ENCODE results near the gene WNT7A.
"Not testable (repeated sequence)": the region's sequence is repeated elsewhere in the genome, so short reads cannot be mapped to it uniquely, and the experiment has no call there.

Gene WNT7A

DNA sequence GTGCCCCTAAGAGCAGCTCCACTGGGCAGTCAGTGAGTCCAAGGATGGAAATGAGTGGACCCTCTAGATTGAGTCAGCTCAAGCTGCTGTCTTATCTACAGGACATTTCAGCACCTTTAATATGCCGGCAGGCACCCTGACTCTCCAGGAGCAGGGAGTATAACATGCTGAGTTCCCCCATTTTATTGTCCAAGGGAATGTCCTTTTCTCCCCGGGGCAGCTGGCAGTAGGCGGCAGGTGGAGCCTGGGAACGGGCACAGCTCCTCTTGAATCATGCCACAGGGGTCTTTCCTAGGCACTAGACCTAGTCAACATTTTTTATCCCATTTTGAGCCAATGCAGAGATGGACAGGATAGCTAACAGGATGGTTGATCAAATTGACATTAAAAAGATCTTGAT, 14.8 kb downstream of the WNT7A start:
- DNase-seq = no peak

DNA sequence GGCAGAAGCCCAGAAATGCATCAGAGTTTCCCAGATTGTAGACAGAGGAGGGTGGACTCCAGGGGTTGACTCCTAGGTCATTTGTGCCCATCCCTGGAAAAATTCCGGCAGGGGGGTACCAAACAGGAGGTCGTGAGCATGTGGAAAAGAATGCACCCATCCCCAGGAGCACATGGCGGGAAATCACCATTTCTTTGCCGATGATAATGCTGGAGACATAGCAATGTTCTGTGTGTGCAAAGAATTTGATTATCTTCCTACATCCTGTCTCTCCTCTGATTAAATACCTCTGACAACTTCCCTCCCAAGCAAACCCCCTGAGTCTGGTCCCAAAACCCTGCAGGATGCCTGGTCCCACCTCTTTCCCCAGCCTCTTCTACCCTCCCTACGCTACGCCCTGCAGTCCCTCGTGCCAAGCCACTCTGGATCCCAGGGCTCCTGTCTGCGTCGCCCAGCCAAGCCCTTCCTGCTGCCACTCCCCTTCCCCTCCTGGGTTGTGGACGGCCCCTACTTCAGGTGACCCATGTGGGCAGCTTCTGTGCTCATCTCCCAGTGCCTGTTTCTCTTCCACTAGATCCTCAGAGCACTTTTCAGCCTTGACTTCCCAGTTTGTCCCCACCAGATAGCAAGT, 15.8 kb downstream of the WNT7A start:
- no peak for DNase-seq

DNA sequence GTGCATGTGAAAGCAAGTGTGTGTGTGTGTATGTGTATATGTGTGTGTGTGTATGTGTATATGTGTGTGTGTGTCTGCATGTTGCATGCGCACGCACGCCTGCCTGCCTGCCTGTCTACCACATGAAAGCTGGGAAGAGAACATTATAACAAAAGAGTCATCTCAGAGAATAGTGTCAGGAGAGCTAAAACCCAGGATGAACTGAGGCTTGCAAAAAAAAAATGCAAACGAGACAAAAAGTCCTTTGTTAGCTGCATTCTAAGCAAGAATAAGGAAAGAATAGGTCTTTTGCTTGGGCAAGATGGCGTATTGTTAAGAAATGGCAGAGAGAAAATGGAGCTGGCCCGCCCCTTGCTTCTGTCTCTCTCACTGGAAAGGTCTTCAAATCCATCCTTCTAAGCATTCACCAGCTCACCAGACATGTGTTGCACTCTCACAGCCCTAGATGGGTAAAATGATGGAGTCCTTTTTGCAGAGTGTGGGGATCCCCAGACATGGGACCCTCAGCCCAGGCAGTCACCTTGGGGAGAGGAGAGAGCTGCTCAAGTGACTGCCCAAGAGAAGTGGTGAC, 16.4 kb downstream of the WNT7A start:
- DNase-seq = no peak

DNA sequence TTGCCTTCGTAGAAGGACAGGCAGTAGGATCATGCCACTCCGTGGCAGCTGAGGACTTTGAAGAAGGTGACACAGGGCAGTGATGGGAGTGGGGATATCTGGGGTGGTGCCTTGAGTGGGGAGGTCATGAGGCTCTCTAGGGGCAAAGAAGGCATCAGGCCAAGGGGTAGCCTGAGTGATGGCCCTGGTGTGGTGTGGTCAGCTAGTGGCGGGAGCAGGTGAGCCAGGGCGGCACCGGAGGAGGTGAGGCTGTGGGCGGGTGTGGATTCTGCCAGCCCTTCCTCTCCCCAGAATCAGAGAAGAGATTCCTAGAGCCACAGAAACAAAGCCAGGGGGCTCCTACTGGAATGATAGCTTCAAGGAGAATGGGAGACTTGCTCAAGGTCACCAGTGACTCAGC, 18.4 kb downstream of the WNT7A start:
- no peak for DNase-seq

DNA sequence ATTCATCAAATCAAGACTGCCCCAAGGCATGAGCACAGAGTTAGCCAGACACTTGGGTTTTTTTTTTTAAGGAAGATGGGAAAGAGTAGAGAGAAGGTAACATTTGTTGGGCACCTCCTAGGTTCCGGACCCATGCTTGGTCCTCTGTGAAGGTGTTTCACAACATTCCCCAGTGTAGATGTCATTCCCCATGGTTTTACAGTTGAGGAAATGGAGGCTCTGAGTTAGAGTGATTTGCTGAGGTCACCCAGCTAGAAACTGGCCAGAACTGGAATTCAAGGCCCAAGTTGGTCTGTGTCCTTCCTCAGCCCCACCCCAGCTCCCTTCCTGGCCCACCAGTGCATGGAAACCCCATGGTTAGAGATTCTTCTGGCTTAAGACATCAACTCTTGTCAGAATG, 19.9 kb downstream of the WNT7A start:
- no peak for DNase-seq

DNA sequence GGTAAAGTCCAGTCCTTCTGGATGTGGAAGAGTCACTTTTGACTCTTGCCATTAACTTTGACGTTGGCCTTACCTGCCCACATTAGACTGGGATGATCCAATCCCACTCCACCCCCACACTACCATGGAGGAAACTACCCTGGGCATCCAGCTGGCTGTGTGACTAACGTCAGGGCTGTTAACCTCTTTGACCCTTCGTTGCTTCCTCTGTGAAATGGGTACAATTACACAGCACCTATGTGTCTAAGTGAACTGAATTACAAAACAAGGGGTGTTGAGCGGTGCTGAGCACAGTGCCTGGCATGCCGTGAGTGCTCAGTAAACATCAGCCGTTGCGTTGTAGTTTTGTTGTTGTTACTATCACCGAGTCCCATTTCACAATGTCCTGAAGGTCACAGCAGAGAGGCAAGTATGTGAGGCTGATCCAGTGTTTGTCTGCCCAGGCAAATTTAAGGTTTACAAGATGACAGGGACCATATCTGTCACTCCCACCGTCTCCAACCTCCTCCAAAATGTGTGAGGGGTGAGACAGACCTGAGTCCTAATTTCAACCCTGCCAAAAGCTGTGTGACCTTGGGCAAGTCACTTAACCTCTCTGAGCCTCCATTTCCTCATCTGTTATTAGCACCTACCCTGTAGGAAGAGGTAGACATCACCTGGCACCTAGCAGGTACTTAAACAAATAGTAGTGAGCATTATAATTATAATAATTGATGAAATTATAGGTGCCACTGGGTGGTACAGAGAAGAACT, 20.9 kb downstream of the WNT7A start:
- no peak for DNase-seq

DNA sequence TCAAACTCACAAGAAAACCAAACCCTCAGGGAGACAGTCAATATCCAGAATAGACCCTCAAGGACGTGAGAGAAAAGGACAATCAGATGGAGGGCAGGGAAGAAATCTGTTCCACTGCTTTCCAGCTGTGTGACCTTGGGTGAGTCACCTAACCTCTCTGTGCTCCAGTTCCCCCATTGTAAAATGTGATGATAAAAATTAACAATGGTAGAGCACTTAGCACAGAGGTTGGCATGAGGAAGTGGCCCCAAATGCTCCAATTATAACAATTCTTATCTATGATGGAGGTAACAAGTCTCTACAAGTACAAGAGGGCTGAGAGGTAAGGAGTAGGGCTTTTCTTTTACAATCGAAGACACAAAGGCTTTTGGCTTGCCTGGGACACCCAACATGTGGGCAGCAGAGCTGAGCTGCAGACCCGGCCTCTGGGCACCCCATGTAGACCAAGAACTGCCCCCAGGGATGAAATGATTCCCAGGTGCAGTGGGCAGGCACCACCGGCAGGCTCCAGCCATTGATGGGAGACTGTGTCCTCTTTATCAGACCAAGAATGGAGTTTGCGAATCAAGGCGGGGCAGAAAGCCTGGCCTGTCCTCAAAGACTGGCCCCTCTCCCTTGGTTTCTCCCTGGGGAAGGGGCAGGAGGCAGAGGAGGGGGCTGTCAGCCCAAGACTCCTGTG, 22.0 kb downstream of the WNT7A start:
- no peak for DNase-seq

DNA sequence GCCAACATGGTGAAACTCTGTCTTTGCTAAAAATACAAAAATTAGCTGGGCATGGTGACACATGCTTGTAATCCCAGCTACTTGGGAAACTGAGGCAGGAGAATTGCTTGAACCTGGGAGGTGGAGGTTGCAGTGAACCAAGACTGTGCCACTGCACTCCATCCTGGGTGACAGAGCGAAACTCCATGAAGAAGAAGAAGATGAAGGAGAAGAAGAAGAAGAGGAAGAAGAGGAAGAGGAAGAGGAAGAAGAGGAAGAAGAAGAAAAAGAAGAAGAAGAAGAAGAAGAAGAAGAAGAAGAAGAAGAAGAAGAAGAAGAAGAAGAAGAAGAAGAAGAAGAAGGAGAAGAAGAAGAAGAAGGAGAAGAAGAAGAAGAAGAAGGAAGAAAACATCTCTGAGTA, 23.2 kb downstream of the WNT7A start:
- DNase-seq = not testable (repeated sequence)

DNA sequence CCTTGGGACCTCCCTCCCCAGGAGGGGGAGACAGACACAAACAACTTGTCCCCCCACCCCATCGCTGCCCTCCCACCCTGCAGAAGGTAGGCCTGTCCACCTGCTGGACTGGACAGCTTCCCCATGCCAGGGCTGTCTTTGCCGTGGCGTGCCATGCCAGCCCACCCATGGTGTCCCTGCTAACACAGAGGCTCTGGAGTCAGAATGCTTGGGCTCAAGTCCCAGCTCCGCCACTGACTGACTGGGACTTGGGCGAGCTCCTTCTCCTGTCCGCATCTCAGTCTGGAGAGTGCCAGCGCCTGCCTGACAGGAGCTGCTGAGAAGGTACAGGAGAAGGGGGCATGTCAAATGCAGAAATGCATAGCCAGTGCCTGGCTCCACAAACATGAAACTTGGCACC, 23.9 kb downstream of the WNT7A start:
- DNase-seq = no peak

DNA sequence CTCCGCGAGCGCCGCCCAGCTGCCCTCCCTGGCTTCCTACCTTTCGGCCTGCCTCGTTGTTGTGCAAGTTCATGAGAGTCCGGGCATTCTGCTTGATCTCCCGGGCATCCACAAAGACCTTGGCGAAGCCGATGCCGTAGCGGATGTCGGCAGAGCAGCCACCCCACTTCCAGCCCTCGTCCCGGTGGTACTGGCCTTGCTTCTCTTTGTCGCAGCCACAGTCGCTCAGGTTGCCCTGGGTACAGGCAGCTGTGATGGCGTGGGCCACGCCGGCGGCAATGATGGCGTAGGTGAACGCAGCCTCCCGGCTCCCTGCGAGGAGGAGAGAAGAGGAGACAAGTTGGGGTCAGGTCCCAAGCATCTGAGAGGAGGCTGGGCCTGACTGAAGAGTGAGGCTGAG, 25.4 kb downstream of the WNT7A start:
- DNase-seq = no peak

DNA sequence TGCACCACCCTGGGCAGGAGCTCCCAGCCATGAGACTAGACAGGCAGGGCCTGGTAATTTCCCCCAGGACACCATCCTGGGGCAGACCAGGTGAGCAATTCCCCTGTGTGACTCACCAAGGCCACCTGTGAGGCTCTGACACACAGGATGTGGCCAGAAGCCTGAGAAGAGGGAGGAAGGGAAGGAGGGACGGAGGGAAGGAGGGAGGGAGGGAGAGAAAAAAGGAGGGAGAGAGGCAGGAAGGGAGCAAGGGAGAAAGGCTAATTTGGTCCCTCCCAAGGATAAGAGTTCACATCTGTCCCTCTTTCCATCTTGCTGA, 25.9 kb downstream of the WNT7A start:
- DNase-seq = no peak

DNA sequence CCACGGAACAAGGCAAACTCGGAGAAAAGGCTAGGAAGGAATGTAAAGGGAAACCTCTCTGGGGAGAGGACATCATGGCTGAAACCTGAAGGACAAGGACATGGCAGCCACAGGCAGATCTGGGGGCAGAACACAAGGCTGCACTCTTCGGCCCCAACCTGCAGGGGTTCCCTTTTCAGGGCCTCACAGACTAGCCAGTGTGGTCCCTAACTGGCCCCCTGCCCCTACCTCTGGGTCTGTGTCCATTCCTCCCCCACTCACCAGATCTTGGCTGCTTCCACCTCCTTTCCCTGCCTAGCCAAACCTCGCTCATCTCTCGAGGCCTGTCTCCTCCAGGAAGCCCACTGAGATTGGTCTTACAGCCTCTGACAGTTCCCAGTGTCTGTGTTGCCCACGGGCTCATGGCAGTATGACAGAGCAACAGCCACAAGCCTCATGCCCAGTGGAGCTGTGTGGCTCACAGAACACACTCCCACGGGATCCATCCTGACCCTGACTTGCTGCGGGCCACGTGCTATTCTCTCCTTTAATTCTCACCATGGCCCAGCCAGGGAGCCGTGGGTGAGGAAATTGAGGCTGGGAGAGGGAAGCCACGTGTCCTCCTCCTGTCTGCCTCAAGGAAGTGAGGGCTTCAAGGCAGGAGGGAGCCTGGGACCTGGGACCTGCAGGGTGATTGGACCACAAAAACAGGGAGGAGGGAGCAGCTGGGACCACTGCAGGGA, 26.5 kb downstream of the WNT7A start:
- no peak for DNase-seq

DNA sequence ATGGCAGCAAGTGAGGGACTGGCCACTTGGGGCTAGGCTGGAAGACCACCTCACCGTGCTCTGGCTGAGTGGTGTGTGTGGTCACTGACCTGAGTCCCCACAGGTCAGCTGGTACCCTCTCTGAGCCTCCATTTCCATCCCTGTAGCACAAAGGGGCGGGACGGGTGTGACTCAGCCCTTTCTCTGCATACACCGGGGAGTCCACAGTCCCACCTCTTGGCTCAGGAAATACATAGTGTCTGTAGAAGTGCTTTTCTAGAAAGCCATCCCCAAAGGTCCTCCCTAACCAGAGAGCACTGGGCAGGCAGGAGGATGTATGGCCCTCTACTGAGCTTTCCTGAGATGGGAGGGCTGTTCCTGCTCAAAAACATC, 27.2 kb downstream of the WNT7A start:
- DNase-seq = no peak

DNA sequence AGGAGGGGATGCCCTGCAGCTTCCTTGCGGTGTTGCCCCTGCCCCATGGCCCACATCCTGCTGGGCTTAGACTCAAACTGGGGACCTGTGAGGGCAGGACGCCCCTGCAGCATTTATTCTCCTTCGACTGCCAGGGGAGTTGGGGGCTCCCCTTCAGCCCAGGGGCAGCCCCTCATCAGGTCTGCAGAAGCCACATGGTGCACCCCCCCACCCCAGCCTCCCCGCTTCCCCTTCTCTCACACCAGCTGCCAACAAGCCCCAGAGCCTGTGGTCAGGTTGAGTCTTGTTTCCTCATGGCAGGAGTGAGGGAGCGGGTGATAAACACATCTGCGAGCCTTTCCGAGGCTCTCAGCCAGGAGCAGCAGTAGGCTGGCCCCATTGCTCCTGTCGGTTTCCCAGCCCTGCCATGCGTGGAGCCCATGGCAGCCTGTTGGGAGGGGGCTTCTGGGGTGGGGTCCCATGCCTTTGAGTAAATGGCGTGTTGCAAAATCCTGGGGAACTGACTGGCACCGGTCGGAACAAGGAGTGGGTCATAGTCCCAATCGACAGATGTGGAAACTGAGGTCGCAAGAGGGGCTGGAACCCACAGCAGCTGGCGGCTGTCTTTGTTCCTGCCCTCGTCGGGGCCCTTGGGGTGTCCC, 27.8 kb downstream of the WNT7A start:
- no peak for DNase-seq

DNA sequence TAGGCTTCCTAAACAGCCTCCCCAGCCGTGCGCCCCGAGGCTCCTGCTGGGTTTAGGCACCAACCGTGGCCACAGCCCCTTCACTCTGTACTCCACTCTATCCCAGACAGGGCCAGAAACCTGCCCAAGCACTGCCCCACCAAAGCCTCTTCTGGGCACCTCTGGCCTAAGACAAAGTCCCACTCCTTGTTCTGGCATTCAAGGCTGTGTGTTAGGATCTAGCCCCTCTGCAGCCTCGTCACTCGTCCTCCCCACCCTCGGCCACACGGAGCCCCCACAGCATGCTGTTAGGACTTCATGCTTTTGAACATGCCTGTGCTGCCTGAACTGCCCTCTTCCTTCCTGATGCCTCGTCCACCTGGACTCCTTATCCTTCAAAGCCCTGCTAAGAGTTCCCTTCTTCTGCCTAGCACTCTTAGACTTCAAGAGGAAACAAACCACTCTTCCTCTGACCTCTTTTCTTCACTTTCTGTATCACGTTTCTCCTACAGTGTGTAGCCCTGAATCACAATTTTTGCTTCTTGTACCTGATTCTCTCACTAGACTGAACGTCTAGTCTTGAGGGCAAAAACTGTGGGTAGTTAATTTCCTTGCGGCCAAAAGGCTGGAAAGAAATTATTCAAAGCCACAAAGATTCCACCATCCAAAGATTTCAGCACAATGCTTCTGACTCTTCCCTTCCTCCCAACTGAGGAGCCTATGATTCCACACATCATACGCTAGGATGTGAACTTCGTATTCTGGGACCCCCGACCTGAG, 28.6 kb downstream of the WNT7A start:
- DNase-seq = no peak

DNA sequence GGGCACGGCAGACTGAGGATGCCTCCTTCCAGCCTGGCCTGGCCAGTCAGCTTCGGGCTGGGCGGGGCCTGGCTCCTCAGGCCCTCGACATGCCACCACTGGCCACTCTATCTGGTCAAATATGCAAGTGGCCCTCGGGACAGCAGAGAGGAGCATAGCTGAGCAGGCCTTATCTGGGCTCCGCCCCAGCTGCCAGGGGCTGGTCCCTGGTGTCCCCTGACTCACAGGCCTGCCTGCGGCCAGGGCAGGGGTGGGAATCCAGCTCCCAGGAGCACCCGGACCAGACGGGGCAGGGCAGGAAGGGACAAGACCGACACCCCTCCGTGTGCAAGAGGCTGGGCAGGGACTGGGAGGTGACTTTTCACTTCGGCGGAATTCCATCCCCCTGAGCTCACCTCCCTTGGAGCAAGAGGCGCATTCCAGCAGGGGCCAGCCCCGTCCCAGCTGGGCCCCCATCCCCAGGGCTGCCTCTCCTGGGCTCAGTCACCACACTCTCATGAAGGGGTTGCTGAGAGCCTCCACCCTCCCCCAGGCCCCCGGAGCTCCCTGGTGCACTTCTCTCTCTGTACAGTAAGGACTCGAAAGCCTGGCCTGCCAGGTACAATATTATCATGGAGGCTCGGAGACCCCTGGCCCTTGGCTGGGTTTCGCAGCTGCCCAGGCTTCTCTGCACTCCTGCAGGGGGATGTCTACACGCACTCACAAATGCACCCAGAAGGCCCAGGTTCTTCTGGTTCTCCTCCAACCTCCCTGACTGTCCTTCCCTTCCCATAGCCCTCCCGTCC, 29.5 kb downstream of the WNT7A start:
- DNase-seq = no peak

DNA sequence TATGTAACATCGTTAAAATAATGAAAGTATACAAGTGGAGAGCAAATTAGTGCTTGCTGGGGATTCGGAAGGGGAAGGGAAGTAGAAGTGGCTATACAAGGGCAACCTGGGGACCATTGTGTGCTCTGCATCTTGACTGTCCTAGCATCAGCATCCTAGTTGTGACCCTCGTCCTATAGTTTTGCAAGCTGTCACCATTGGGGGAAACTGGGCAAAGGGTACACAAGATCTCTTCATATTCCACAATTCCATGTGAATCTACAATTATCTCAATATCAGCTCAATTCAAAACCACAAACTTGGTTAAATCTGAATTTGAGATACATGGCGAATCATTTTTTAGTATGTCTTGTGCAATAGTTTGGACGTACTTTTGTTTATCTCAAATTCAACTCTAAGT, 30.9 kb downstream of the WNT7A start:
- no peak for DNase-seq

DNA sequence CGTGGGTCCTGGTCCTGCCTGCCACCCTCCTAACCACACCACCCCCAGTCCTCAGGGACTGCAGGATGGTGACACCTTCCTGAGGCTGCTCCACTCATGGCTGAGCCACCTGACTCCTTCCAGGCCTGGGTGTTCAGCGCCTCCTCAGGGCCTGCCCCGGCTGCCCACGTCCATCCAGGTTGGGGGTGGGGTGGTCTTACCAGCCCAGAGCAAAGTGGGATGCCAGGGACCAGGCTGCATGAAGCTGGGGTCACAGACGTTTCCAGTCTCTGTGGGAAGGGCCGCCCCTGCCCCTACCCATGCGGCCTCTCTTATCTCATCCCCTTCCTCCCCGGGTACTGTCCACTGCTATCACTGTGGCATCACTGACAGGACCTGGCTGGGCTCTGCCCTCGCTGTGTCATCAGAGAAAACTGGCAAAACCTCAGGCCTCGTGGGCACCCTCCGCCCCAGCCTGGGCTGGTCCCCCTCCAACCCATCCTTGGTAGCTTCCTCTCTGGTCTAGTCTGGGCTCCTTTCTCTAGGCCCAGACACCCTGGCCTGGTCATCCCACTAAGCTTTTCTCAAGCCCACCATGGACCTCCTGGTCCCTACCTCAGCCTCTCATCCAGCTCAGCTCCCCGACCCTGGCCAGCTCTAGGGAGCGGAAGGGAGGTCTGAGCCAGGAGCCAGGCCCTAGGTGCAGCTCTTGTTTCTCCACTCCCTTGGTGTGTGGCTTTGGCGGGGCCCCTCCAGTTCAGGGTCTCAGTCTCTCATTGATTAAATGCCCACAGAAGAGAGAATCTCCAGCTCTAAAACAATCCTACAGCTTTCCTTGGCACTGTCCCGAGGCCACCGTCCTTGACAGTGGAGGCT, 32.9 kb downstream of the WNT7A start:
- no peak for DNase-seq

DNA sequence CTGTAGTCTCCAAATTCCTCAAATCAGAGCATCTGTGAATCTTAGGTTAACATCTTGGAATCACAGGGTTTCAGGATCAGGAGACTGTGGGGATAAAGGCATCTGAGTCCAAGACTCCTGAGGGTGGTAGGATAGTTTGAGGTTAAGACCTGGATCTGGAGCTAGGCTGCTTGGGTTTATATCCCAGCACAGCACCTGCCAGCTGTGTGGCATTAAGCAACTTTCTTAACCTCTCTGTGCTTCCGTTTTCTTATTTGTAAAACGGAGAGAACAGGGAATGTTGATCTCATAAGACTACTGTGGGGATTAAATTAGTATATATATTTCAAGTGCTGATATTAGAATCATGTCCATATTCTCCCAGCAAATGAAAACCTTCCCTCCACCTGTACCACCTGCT, 33.6 kb downstream of the WNT7A start:
- no peak for DNase-seq

DNA sequence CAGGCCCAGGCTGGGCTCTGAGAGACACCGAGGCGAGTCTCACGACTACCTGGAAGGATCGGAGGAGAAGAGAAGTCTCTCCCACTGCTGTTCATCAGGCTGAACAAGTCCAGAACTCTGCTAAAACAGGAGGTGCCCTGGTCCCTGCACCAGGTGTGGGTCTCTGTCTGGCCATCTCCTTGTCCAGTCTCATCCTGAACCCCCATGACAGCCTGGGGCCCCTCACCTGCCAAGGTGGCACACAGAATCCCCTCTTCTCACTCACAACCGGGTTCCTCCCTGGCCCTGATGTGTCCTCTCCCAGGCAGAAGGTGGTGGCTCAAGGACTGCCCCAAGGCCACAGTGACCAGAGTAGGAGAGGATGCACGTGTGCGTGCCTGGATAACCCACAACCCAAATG, 34.1 kb downstream of the WNT7A start:
- DNase-seq = no peak
